H7 (cell line): ENCODE measurements around the gene BCKDHB. TPM values are rescaled to one million over a fixed set of nuclear protein-coding genes. Genes with fewer than 3 reads are reported as not detected.
"Not testable (repeated sequence)": the region's sequence is repeated elsewhere in the genome, so short reads cannot be mapped to it uniquely, and the experiment has no call there.

Source experiments
- DNase-seq: peaks from one replicate; pipeline ENCODE4 v3.0.0; 2012
- H3K27me3 ChIP-seq: 2 replicates; pipeline ENCODE4 v1.6.0; 2011; ENCODE audit warnings: mild to moderate bottlenecking, low read length; ENCODE audit not compliant: control insufficient read depth, insufficient read depth
- H3K36me3 ChIP-seq: replicated peaks from 2 replicates; pipeline ENCODE4 v1.5.1; 2011; ENCODE audit warnings: low read length; ENCODE audit not compliant: control insufficient read depth, insufficient read depth
- H3K4me3 ChIP-seq: 2 replicates; pipeline ENCODE4 v1.5.1; 2011; ENCODE audit warnings: low read depth, mild to moderate bottlenecking, control low read depth, low read length, moderate library complexity; ENCODE audit not compliant: insufficient read depth
- total RNA-seq: library from RNA; depleted of rRNA; stranded (reverse); fragments of >200 nt; shearing (Covaris generic); gene quantifications from 2 replicates; pipeline ENCODE4 v1.2.3, GENCODE V29; 2014; rRNA removed

BCKDHB gene
- 17.4 and 19.4 TPM in 2 replicates for total RNA-seq

DNA sequence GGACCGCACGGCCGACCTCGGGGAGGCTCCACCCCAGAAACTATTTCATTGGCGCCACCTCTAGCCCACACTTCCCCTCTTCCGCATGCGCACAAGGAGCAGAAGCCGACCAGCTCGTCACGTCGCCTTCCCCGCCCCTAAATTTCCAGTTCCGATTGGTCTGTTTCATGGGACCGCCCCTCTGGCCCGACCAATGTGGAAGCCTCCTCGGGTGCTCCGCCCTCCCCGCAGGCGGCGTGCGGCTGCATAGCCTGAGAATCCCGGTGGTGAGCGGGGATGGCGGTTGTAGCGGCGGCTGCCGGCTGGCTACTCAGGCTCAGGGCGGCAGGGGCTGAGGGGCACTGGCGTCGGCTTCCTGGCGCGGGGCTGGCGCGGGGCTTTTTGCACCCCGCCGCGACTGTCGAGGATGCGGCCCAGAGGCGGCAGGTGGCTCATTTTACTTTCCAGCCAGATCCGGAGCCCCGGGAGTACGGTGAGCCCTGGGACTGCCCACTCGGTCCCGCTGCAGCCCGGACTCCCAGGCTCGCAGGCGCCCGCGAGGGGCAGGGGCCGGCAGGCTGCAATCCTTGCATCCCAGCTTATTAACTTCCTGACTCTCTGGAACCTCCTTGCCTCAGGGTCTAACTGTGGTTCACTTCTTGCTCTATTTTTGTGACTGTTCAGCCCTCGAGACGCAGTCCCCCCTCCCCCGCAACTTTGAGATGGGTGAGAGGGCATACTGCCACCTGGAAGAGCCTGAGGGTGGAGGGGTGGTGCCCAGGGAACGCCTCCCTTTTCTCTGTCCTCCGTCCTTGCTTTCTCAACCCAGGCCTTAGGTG lies at the start of gene BCKDHB:
Gene BCKDHB, plus strand, starts transcription at position 254 of the 818 bp plus-strand sequence. Its CDS starts 23 bp downstream, at position 277.
- H3K36me3 ChIP-seq: no peaks in the 10 kb centered on the region
- H3K27me3 ChIP-seq: no peaks in the 10 kb centered on the region; the same call in 1 of the 2 replicates
- peak within 1 kb of the TSS; percentile 79 for H3K4me3 ChIP-seq
- DNase-seq: peak; percentile 95

DNA sequence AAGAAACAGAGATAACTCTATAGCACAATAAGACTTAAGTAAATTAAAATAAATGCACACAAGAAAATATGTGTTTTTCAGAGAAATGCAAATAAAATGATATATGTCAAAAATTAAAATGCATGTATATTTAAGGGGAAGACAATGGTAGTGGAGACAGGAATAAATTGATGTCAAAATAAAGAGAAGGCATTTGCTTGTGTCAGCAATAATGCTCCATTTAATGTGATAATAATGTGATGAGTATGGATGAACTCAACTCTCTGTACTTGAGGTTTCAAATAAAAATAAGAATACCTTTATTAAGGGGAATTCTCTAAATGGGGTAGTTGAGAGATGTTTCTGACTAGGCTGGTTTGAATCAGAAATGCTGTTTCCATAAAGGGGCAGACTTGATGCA lies 45.7 kb upstream of the BCKDHB start:
- H3K27me3 ChIP-seq: no peaks in the 10 kb centered on the region
- no peaks in the 10 kb centered on the region for H3K36me3 ChIP-seq
- no peak for DNase-seq
- no peak overlapping the region for H3K4me3 ChIP-seq

GRCh38 chr6:80068146-80068545 lies 38.3 kb upstream of the BCKDHB start:
- H3K4me3 ChIP-seq, DNase-seq, H3K36me3 ChIP-seq, H3K27me3 ChIP-seq: not testable (repeated sequence)

DNA sequence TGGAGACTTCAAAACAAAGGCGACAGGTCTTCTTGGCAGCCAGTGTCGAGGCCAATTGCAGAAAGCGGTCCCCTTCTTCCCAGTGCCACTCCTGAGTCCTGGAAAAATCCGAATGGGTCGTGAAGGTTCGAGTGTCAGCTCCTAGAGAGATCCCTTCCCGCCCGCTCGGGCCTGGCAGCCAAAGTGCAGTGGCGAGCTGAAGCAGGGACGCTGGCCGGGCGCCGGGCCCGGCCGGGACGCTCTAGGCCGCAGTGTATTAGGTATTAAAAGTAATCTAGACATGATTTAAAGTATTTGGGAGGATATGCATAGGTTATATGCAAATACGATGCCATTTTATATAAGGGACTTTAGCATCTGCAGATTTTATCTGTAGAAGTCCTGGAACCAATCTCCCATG lies 36.0 kb upstream of the BCKDHB start:
- H3K27me3 ChIP-seq, DNase-seq, H3K36me3 ChIP-seq: not testable (repeated sequence)

DNA sequence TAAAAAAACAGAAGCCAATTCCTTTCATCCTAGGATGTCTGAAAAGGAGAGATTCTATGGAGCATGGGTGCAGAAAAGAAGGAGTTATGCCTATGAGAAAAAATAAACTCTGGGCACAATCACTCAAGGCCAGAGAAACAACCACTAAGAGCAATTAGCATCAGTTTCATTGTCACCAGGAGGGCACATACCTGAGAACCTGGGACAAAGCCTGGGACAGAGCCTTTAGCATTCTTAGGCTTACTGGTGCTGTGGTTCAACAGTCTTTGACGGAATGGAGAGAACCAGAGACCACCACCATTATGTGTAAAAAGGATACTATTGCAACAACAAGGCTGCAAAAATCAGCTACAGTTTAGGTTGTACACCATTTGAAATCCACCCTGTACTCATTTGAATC lies 29.4 kb upstream of the BCKDHB start:
- H3K36me3 ChIP-seq: no peaks in the 10 kb centered on the region
- no peak overlapping the region for H3K4me3 ChIP-seq
- DNase-seq: peak; percentile 31
- no peaks in the 10 kb centered on the region for H3K27me3 ChIP-seq

More for the DNA sequence above, 36.0 kb upstream of the BCKDHB start:
- not testable (repeated sequence) for H3K4me3 ChIP-seq

DNA sequence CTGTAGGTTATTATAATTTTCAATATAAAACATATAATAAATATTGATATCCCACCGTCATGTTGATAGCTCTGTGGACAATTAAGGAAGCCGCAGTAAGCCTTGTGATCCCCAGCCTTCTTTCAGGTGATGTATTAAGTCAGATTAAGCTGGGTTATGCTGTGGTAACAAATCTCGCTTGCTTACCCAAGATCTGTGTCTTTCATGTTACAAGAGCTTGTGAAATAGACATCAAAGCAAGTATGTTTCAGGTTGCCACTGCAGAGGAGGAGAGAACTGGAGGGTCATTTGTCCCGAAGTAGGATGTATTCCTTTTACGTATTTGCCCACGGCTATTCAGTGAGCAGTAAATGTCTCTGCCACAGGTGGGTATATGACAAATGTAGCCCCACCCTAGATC lies 17.8 kb upstream of the BCKDHB start:
- H3K36me3 ChIP-seq: no peaks in the 10 kb centered on the region
- H3K27me3 ChIP-seq: no peaks in the 10 kb centered on the region
- H3K4me3 ChIP-seq: no peak overlapping the region
- DNase-seq: no peak

DNA sequence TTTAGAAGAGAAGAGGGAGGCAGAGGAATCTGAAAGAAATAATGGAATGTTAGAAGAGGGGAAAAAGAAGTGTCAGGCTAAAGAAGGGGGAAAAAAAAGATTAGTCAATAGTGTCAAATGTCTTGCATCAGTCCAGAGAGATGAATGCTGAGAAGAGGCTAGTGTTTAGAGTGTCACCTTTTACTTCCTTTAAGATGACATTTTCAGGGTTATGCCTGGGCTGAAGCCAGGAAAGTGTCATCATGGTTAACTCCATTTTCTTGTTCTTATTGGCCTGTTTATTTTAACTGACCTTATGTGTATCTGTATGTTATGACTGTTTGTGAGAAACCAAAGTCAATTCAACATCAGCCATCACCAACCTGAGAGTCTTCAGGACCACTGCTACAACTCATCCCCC lies 15.0 kb upstream of the BCKDHB start:
- H3K4me3 ChIP-seq: no peak overlapping the region
- H3K36me3 ChIP-seq: no peaks in the 10 kb centered on the region
- no peaks in the 10 kb centered on the region for H3K27me3 ChIP-seq
- DNase-seq: no peak

DNA sequence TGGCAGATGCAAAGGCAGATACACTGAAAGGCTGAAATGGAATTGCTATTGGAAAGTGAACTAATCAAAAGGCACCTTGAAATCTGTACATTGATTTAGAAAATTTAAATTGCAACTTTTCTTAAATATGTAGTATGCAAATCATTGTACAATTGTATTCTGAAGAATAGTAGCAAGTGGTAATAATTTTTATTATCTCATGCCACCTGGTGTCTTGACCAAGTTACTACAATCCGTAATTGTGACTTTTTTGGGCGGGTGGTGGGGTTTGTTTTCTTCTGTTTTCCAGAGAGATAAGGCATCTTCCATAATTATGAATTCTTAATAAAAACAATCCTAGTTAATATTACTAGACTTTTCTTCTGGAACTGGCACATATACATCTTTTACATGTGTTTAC lies 12.5 kb upstream of the BCKDHB start:
- peak; percentile 27 for DNase-seq
- no peaks in the 10 kb centered on the region for H3K36me3 ChIP-seq
- H3K4me3 ChIP-seq: no peak overlapping the region

DNA sequence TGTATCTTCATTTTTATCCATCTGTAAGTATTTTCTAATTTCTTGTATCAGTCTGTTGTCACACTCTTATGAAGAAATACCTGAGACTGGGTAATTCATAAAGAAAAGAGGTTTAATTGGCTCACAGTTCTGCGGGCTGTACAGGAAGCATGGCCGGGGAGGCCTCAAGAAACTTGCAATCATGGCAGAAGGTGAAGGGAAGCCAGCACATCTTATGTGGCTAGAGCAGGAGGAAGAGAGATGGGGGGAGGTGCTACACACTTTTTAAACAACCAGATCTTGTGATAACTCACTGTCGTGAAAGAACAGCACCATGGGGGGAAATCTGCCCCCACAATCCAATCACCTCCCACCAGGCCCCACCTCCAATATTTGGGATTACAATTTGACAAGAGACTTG lies 10.9 kb upstream of the BCKDHB start:
- Histone ChIP-seq H3K27me3 (no peaks in the 10 kb centered on the region), H3K36me3 (no peaks in the 10 kb centered on the region), H3K4me3 (no peak overlapping the region)
- DNase-seq: no peak

More for the DNA sequence above, 12.5 kb upstream of the BCKDHB start:
- no peaks in the 10 kb centered on the region for H3K27me3 ChIP-seq

DNA sequence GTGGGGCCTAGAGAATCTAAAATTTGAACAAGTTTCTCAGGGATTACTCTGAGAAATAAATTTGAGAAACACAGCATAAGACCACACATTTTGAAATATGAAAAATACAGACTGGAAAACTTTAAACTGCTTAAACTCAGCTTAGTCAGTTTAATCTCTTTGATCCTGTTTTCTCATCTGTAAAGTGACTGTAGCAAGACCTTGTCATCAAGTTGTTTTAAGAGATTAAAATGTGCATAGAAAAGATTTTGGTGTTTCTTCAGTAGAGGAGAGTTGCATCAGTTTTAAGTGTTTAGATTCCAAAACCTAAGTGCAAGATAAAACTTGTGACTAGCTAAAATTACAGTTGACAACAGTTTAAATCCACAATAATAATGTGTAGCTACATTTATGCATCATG lies 8.1 kb upstream of the BCKDHB start:
- no peak for DNase-seq
- H3K27me3 ChIP-seq: no peaks in the 10 kb centered on the region
- H3K36me3 ChIP-seq: no peaks in the 10 kb centered on the region
- no peak overlapping the region for H3K4me3 ChIP-seq

- H3K4me3 ChIP-seq: no peak overlapping the region
- no peaks in the 10 kb centered on the region; the same call in 1 of the 2 replicates for H3K27me3 ChIP-seq
- no peaks in the 10 kb centered on the region for H3K36me3 ChIP-seq
- DNase-seq: no peak
Observed at GRCh38 chr6:80104520-80104919, 2.0 kb upstream of the BCKDHB start.

- Histone ChIP-seq H3K4me3 (peak overlapping the region; percentile 15), H3K27me3 (no peaks in the 10 kb centered on the region; the same call in 1 of the 2 replicates), H3K36me3 (no peaks in the 10 kb centered on the region)
- no peak for DNase-seq
Observed at GRCh38 chr6:80105972-80106417, 476 bp upstream of the BCKDHB start.

DNA sequence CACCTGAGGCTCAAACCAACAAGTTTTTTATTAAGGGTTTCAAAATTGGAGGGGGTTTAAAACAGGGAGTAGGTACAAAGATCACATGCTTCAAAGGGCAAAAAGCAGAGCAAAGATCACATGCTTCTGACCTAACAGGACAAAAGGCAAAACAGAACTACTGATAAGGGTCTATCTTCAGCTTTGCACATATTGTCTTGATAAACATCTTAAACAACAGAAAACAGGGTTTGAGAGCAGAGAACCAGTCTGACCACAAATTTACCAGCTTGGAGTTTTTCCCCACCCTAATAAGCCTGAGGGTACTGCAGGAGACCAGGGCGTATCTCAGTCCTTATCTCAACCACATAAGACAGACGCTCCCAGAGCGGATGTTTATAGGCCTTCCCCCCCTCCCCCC lies 16.1 kb downstream of the BCKDHB start:
- H3K36me3 ChIP-seq, H3K4me3 ChIP-seq, H3K27me3 ChIP-seq, DNase-seq: not testable (repeated sequence)

GRCh38 chr6:80126657-80127345 lies 20.3 kb downstream of the BCKDHB start:
- H3K36me3 ChIP-seq: no peaks in the 10 kb centered on the region
- H3K27me3 ChIP-seq: no peaks in the 10 kb centered on the region
- no peak for DNase-seq
- no peak overlapping the region for H3K4me3 ChIP-seq

GRCh38 chr6:80129485-80129884 lies 23.0 kb downstream of the BCKDHB start:
- Histone ChIP-seq H3K27me3 (no peaks in the 10 kb centered on the region), H3K36me3 (no peaks in the 10 kb centered on the region), H3K4me3 (no peak overlapping the region)
- no peak for DNase-seq
